Measurements from ENCODE around the gene PSMA3.

- TF ChIP-seq CTCF (IDR thresholded peaks at IDR 0.05; ENCODE audit: insufficient read depth, low read depth, low read length) (no peak), EZH2 (IDR thresholded peaks at IDR 0.05; ENCODE audit: insufficient read depth, low read length) (no peak)
Measured at GRCh38 chr14:58307597-58308316, 63.1 kb downstream of the PSMA3 start.

Measured in astrocyte (in vitro differentiated cells and primary cell).